Ishikawa (cell line): ENCODE data around the gene CACNA1C.

Source experiments
- CEBPB ChIP-seq: IDR thresholded peaks from 2 replicates; pipeline ENCODE4 v1.6.1; 2012
- EGR1 ChIP-seq: IDR thresholded peaks from 2 replicates; pipeline ENCODE4 v1.6.1; 2012
- EP300 ChIP-seq: IDR thresholded peaks from 2 replicates; pipeline ENCODE4 v1.6.1; 2012; ENCODE audit warnings: borderline replicate concordance
- RAD21 ChIP-seq: IDR thresholded peaks from 2 replicates; pipeline ENCODE4 v1.6.1; 2012; ENCODE audit warnings: low read depth
- TEAD4 ChIP-seq: IDR thresholded peaks from 2 replicates; pipeline ENCODE4 v1.6.1; 2012
- YY1 ChIP-seq: IDR thresholded peaks from 2 replicates; pipeline ENCODE4 v1.6.1; 2012; ENCODE audit warnings: low read depth
- ZBTB7A ChIP-seq: IDR thresholded peaks from 2 replicates; pipeline ENCODE4 v1.6.1; 2012; ENCODE audit warnings: low read depth
- TF ChIP-seq, protein P1 (sequence below): IDR thresholded peaks from 2 replicates; pipeline ENCODE4 v1.6.1; 2012; ENCODE audit warnings: low read depth, mild to moderate bottlenecking
- TF ChIP-seq, protein P2 (sequence below): IDR thresholded peaks from 2 replicates; pipeline ENCODE4 v1.6.1; 2012

DNA sequence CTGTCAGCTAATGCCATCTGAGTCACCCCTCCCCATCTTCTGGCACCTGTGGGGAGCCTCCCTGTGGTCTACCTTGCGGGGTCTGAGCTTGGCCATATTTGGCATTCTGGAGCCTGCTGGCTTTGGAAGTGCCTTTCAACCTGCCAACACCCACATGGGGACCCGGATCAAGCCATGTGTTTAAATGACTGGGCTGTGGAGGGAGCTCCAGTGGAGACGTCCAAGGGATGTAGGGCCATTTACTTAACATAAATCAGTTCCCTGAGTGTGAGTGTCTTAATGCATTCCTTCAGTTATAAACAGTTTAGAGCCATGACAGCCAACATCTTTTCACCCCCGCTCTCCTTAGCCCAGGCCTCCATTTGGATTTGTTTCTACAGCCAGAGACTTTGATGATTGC is 22.0 kb downstream of the CACNA1C start:
- TF ChIP-seq ZBTB7A (no peak), CEBPB (no peak), TEAD4 (no peak), RAD21 (no peak), EGR1 (no peak), YY1 (no peak), EP300 (no peak)
- TF ChIP-seq, protein P1, sequence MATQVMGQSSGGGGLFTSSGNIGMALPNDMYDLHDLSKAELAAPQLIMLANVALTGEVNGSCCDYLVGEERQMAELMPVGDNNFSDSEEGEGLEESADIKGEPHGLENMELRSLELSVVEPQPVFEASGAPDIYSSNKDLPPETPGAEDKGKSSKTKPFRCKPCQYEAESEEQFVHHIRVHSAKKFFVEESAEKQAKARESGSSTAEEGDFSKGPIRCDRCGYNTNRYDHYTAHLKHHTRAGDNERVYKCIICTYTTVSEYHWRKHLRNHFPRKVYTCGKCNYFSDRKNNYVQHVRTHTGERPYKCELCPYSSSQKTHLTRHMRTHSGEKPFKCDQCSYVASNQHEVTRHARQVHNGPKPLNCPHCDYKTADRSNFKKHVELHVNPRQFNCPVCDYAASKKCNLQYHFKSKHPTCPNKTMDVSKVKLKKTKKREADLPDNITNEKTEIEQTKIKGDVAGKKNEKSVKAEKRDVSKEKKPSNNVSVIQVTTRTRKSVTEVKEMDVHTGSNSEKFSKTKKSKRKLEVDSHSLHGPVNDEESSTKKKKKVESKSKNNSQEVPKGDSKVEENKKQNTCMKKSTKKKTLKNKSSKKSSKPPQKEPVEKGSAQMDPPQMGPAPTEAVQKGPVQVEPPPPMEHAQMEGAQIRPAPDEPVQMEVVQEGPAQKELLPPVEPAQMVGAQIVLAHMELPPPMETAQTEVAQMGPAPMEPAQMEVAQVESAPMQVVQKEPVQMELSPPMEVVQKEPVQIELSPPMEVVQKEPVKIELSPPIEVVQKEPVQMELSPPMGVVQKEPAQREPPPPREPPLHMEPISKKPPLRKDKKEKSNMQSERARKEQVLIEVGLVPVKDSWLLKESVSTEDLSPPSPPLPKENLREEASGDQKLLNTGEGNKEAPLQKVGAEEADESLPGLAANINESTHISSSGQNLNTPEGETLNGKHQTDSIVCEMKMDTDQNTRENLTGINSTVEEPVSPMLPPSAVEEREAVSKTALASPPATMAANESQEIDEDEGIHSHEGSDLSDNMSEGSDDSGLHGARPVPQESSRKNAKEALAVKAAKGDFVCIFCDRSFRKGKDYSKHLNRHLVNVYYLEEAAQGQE: no peak
- TF ChIP-seq, protein P2, sequence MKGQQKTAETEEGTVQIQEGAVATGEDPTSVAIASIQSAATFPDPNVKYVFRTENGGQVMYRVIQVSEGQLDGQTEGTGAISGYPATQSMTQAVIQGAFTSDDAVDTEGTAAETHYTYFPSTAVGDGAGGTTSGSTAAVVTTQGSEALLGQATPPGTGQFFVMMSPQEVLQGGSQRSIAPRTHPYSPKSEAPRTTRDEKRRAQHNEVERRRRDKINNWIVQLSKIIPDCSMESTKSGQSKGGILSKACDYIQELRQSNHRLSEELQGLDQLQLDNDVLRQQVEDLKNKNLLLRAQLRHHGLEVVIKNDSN: no peak
